Measurements from ENCODE around the gene GDNF.

GDNF gene

DNA sequence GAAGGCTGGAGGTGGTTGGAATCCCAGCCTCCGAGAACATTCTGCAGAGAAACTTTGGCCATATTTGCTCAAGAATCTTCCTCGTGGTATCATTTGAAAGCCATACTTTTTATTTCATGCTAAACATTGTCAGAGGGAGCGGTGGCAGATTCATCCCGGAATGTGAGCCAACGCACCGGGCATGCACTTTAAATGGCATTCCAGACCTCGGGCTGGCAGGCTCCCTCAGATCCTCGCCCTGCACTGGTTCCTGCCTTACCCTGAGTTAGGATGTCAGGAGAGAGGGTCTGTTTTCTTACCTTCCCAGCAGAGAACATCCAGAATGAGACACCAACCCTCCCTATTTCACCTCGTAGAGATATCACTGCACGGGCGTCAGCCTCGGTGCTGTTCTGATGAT lies 33.8 kb downstream of the GDNF start:
- H3K4me1 ChIP-seq (ENCODE audit: insufficient read depth, low read length, severe bottlenecking): no peaks in the 10 kb centered on the region
- no peaks in the 10 kb centered on the region for H3K79me2 ChIP-seq (ENCODE audit: insufficient read depth, low read length)
- H2AFZ ChIP-seq (ENCODE audit: low read length): no peak overlapping the region
- no peaks in the 10 kb centered on the region for H3F3A ChIP-seq (ENCODE audit: insufficient read depth, low read length)
- no peaks in the 10 kb centered on the region for H3K9me2 ChIP-seq (ENCODE audit: low read depth, low read length)
- H3K9ac ChIP-seq (ENCODE audit: low read length): no peak overlapping the region
- H4K20me1 ChIP-seq (ENCODE audit: insufficient read depth, low read length): no peaks in the 10 kb centered on the region
- H3K9me3 ChIP-seq (ENCODE audit: low read length): no peaks in the 10 kb centered on the region
- H3K4me2 ChIP-seq (ENCODE audit: low read length): no peak overlapping the region
- peaks cover 6% of the 10 kb centered on the region; the same call in 1 of the 2 replicates for H3K27me3 ChIP-seq (ENCODE audit: insufficient read depth, low read length)
- no peak overlapping the region for H3K27ac ChIP-seq (ENCODE audit: low read depth, low read length, poor library complexity, severe bottlenecking)
- H3K4me3 ChIP-seq (ENCODE audit: low read depth, low read length, poor library complexity, severe bottlenecking): no peak overlapping the region
- H3K36me3 ChIP-seq (ENCODE audit: insufficient read depth, low read length): no peaks in the 10 kb centered on the region
- TF ChIP-seq EZH2 (IDR thresholded peaks at IDR 0.05; ENCODE audit: borderline replicate concordance, low read length): no peak
- TF ChIP-seq, protein P1, sequence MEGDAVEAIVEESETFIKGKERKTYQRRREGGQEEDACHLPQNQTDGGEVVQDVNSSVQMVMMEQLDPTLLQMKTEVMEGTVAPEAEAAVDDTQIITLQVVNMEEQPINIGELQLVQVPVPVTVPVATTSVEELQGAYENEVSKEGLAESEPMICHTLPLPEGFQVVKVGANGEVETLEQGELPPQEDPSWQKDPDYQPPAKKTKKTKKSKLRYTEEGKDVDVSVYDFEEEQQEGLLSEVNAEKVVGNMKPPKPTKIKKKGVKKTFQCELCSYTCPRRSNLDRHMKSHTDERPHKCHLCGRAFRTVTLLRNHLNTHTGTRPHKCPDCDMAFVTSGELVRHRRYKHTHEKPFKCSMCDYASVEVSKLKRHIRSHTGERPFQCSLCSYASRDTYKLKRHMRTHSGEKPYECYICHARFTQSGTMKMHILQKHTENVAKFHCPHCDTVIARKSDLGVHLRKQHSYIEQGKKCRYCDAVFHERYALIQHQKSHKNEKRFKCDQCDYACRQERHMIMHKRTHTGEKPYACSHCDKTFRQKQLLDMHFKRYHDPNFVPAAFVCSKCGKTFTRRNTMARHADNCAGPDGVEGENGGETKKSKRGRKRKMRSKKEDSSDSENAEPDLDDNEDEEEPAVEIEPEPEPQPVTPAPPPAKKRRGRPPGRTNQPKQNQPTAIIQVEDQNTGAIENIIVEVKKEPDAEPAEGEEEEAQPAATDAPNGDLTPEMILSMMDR (IDR thresholded peaks at IDR 0.05; ENCODE audit: low read length): no peak

DNA sequence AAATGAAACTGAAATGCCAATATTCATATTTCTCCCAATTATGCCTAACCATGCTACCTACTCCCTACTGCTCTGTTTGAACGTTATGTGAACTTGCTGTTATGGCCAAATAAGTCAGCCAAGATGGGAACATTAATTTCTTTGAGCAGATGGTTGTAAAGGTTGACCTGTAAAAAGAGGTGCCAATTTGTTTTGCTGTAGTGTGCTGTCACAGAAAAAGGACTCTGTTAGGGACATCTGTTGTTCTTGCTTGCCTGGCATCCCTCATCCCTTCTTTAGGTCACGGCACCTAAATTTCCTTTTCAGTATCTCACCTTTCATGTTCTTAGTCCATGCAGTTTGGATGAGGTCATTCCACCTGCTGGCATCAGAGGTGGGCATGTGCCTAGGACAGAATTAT lies 35.4 kb downstream of the GDNF start:
- H3K27me3 ChIP-seq (ENCODE audit: insufficient read depth, low read length): peaks cover 6% of the 10 kb centered on the region; the same call in 1 of the 2 replicates
- no peaks in the 10 kb centered on the region for H3K9me2 ChIP-seq (ENCODE audit: low read depth, low read length)
- H3K9me3 ChIP-seq (ENCODE audit: low read length): no peaks in the 10 kb centered on the region
- H4K20me1 ChIP-seq (ENCODE audit: insufficient read depth, low read length): no peaks in the 10 kb centered on the region
- no peak overlapping the region for H2AFZ ChIP-seq (ENCODE audit: low read length)
- no peak overlapping the region for H3K4me2 ChIP-seq (ENCODE audit: low read length)
- no peaks in the 10 kb centered on the region for H3K79me2 ChIP-seq (ENCODE audit: insufficient read depth, low read length)
- no peak overlapping the region for H3K4me3 ChIP-seq (ENCODE audit: low read depth, low read length, poor library complexity, severe bottlenecking)
- H3K4me1 ChIP-seq (ENCODE audit: insufficient read depth, low read length, severe bottlenecking): no peaks in the 10 kb centered on the region
- no peak overlapping the region for H3K27ac ChIP-seq (ENCODE audit: low read depth, low read length, poor library complexity, severe bottlenecking)
- H3F3A ChIP-seq (ENCODE audit: insufficient read depth, low read length): no peaks in the 10 kb centered on the region
- H3K36me3 ChIP-seq (ENCODE audit: insufficient read depth, low read length): no peaks in the 10 kb centered on the region
- H3K9ac ChIP-seq (ENCODE audit: low read length): no peak overlapping the region
- TF ChIP-seq, protein P1 (IDR thresholded peaks at IDR 0.05; ENCODE audit: low read length): no peak
- no peak for TF ChIP-seq EZH2 (IDR thresholded peaks at IDR 0.05; ENCODE audit: borderline replicate concordance, low read length)

DNA sequence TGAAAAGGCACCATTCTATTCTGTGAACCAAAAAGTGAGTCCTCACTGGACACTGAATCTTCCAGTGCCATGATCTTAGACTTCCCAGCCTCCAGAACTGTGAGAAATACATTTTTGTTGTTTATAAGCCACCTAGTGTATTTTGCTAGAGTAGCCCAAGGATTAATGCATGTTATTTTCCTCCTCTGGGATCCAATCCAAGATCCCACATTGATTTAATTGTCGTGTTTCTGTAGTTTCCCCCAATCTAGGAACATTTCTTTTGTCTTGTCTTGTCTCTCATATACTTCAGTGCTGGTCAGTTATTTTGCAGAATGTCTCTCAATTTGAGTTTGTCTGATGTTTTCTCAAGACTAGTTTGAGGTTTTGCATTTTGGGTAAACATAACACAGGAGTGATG lies 36.4 kb downstream of the GDNF start:
- H3F3A ChIP-seq (ENCODE audit: insufficient read depth, low read length): no peaks in the 10 kb centered on the region

More for the DNA sequence above, 36.4 kb downstream of the GDNF start:
- no peak overlapping the region for H3K4me3 ChIP-seq (ENCODE audit: low read depth, low read length, poor library complexity, severe bottlenecking)
- H3K4me2 ChIP-seq (ENCODE audit: low read length): no peak overlapping the region
- no peaks in the 10 kb centered on the region for H3K79me2 ChIP-seq (ENCODE audit: insufficient read depth, low read length)
- no peaks in the 10 kb centered on the region for H3K9me3 ChIP-seq (ENCODE audit: low read length)
- H2AFZ ChIP-seq (ENCODE audit: low read length): no peak overlapping the region
- no peak overlapping the region for H3K27ac ChIP-seq (ENCODE audit: low read depth, low read length, poor library complexity, severe bottlenecking)
- TF ChIP-seq, protein P1 (IDR thresholded peaks at IDR 0.05; ENCODE audit: low read length): no peak
- no peak for TF ChIP-seq EZH2 (IDR thresholded peaks at IDR 0.05; ENCODE audit: borderline replicate concordance, low read length)
- no peaks in the 10 kb centered on the region for H3K4me1 ChIP-seq (ENCODE audit: insufficient read depth, low read length, severe bottlenecking)
- no peak overlapping the region for H3K9ac ChIP-seq (ENCODE audit: low read length)
- H3K27me3 ChIP-seq (ENCODE audit: insufficient read depth, low read length): peaks cover 6% of the 10 kb centered on the region; the same call in 1 of the 2 replicates
- H3K36me3 ChIP-seq (ENCODE audit: insufficient read depth, low read length): no peaks in the 10 kb centered on the region
- no peaks in the 10 kb centered on the region for H3K9me2 ChIP-seq (ENCODE audit: low read depth, low read length)
- no peaks in the 10 kb centered on the region for H4K20me1 ChIP-seq (ENCODE audit: insufficient read depth, low read length)
